SU-DHL-6 (cell line): ENCODE results near the gene GXYLT2.

Experiments used
- H2AFZ ChIP-seq: fragments of 200-600 bp; sonication (generic); 2 replicates; pipeline ENCODE4 v1.6.1; 2014; ENCODE audit warnings: low read depth, mild to moderate bottlenecking, moderate library complexity, mixed read lengths, antibody characterized with exemption, low read length; ENCODE audit not compliant: severe bottlenecking
- H3F3A ChIP-seq: fragments of 200-600 bp; shearing (Covaris generic); 2 replicates; pipeline ENCODE4 v1.6.0; 2016; ENCODE audit warnings: antibody characterized with exemption, mild to moderate bottlenecking; ENCODE audit not compliant: insufficient read depth
- H3K27ac ChIP-seq: fragments of 200-600 bp; sonication (generic); 2 replicates; pipeline ENCODE4 v1.5.1; 2016; ENCODE audit warnings: low read depth, mild to moderate bottlenecking, low read length, moderate library complexity, mixed read lengths
- H3K27me3 ChIP-seq: fragments of 200-600 bp; sonication (generic), shearing (Covaris generic); 2 replicates; pipeline ENCODE4 v1.6.0; 2014; ENCODE audit warnings: mild to moderate bottlenecking, low read length
- H3K36me3 ChIP-seq: fragments of 200-600 bp; sonication (generic); 2 replicates; pipeline ENCODE4 v1.6.1; 2014; ENCODE audit warnings: mild to moderate bottlenecking, low read length, mixed read lengths
- H3K4me2 ChIP-seq: fragments of 300-600, 200-600 bp; shearing (Covaris generic), sonication (generic); 2 replicates; pipeline ENCODE4 v1.6.0; 2014; ENCODE audit warnings: low read length, low read depth, mild to moderate bottlenecking; ENCODE audit not compliant: poor library complexity, severe bottlenecking
- H3K4me3 ChIP-seq: fragments of 200-600 bp; sonication (generic); 2 replicates; pipeline ENCODE4 v1.5.1; 2014; ENCODE audit warnings: antibody characterized with exemption, low read length, mild to moderate bottlenecking, mixed read lengths; ENCODE audit not compliant: insufficient read depth, poor library complexity, severe bottlenecking
- H3K79me2 ChIP-seq: fragments of 200-600 bp; sonication (generic); 2 replicates; pipeline ENCODE4 v1.6.1; 2014; ENCODE audit warnings: mild to moderate bottlenecking, low read length, moderate library complexity; ENCODE audit not compliant: insufficient read depth
- H3K9ac ChIP-seq: fragments of 200-600 bp; sonication (generic); 2 replicates; pipeline ENCODE4 v1.7.0; 2014; ENCODE audit warnings: mild to moderate bottlenecking, low read length
- H3K9me2 ChIP-seq: fragments of 200-600 bp; sonication (generic); replicated peaks from 2 replicates; pipeline ENCODE4 v1.6.1; 2014; ENCODE audit warnings: low read length; ENCODE audit not compliant: insufficient read depth
- H3K9me3 ChIP-seq: fragments of 200-600 bp; sonication (generic); 2 replicates; pipeline ENCODE4 v1.6.1; 2014; ENCODE audit warnings: low read length, mixed read lengths; ENCODE audit not compliant: insufficient read depth
- H4K20me1 ChIP-seq: fragments of 200-600 bp; sonication (generic); 2 replicates; pipeline ENCODE4 v1.6.1; 2014; ENCODE audit warnings: low read depth, mild to moderate bottlenecking, antibody characterized with exemption, low read length, moderate library complexity, mixed read lengths
- CTCF ChIP-seq: fragments of 200-600 bp; sonication (generic); IDR thresholded peaks from one replicate; pipeline ENCODE4 v1.5.1; 2017; ENCODE audit warnings: antibody characterized with exemption, mild to moderate bottlenecking, low read length, moderate library complexity; ENCODE audit not compliant: insufficient read depth, poor library complexity, severe bottlenecking
- EZH2phosphoT487 ChIP-seq: fragments of 200-600 bp; sonication (generic), shearing (Covaris generic); conservative IDR thresholded peaks from 2 replicates; pipeline ENCODE4 v1.6.1; 2018; ENCODE audit warnings: mild to moderate bottlenecking, antibody characterized with exemption, low read length, moderate library complexity, mixed read lengths

The GXYLT2 gene

GRCh38 chr3:72907131-72907711, 19.4 kb downstream of the GXYLT2 start:
- TF ChIP-seq CTCF (no peak), EZH2phosphoT487 (no peak)
- Histone ChIP-seq H3K9ac (no peak overlapping the region), H3K36me3 (no peaks in the 10 kb centered on the region), H3K79me2 (no peaks in the 10 kb centered on the region), H3F3A (no peaks in the 10 kb centered on the region), H3K4me2 (no peak overlapping the region), H3K4me3 (no peak overlapping the region), H3K9me2 (no peaks in the 10 kb centered on the region), H3K9me3 (no peaks in the 10 kb centered on the region), H3K27ac (no peak overlapping the region), H3K27me3 (no peaks in the 10 kb centered on the region), H4K20me1 (no peaks in the 10 kb centered on the region), H2AFZ (no peak overlapping the region)

- H3K79me2 ChIP-seq, result no peaks in the 10 kb centered on the region
- no peak overlapping the region for H3K4me2 ChIP-seq
- H3K36me3 ChIP-seq, result no peaks in the 10 kb centered on the region
- no peaks in the 10 kb centered on the region for H3F3A ChIP-seq
- TF ChIP-seq EZH2phosphoT487 (no peak), CTCF (no peak)
- H3K9me2 ChIP-seq, result no peaks in the 10 kb centered on the region
- H3K27me3 ChIP-seq, result no peaks in the 10 kb centered on the region
- H2AFZ ChIP-seq, result no peak overlapping the region
- no peak overlapping the region for H3K27ac ChIP-seq
- no peaks in the 10 kb centered on the region for H3K9me3 ChIP-seq
- H3K4me3 ChIP-seq, result no peak overlapping the region
- H3K9ac ChIP-seq, result no peak overlapping the region
- no peaks in the 10 kb centered on the region for H4K20me1 ChIP-seq
Measured at GRCh38 chr3:72907731-72908620, 20.1 kb downstream of the GXYLT2 start.

- Histone ChIP-seq H3K27ac (no peak overlapping the region), H2AFZ (no peak overlapping the region), H3K9me3 (no peaks in the 10 kb centered on the region), H3K4me2 (no peak overlapping the region), H3K9ac (no peak overlapping the region), H3K79me2 (no peaks in the 10 kb centered on the region), H3K4me3 (no peak overlapping the region), H3K9me2 (no peaks in the 10 kb centered on the region), H3K27me3 (no peaks in the 10 kb centered on the region), H4K20me1 (no peaks in the 10 kb centered on the region), H3K36me3 (no peaks in the 10 kb centered on the region), H3F3A (no peaks in the 10 kb centered on the region)
- TF ChIP-seq EZH2phosphoT487, result no peak
- no peak for TF ChIP-seq CTCF
Measured at GRCh38 chr3:72909591-72909990, 21.7 kb downstream of the GXYLT2 start.
